ENCODE data around the gene CDC14B.

DNA sequence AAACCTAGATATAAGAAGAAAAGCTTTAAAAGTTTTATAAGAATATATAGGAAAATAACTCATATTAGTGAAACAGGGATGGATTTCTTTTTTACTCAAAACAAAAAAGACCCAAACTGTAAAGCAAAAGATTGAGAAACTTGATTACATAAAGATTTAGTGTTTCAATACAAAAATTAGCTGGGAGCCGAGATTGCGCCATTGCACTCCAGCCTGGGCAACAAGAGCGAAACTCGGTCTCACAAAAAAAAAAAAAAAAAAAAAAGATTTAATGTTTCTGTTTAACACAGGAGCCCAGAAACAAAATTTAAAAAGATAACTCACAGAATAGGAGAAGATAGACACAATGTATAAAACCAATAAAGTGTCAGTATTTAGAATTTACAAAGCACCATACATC, 45.2 kb downstream of the CDC14B start:
- no peak for TF ChIP-seq GATA2 (IDR thresholded peaks at IDR 0.05; ENCODE audit: low read depth, low read length)
- TF ChIP-seq GATA3 (IDR thresholded peaks at IDR 0.05; ENCODE audit: low read depth, low read length), result no peak
